Ectodermal cell (in vitro differentiated cells): ENCODE data around the gene COL27A1. TPM values are rescaled to one million over a fixed set of nuclear protein-coding genes. Genes with fewer than 3 reads are reported as not detected.

Experiments
- H3K27ac ChIP-seq: 2 replicates; pipeline ENCODE4 v1.7.0; 2013; ENCODE audit warnings: mild to moderate bottlenecking, low read depth, low read length; ENCODE audit not compliant: insufficient read depth, poor library complexity, severe bottlenecking
- H3K27me3 ChIP-seq: 2 replicates; pipeline ENCODE4 v1.7.0; 2013; ENCODE audit warnings: mild to moderate bottlenecking, low read length; ENCODE audit not compliant: insufficient read depth, control insufficient read depth, poor library complexity, severe bottlenecking
- H3K36me3 ChIP-seq: one replicate; pipeline ENCODE4 v1.7.0; 2013; ENCODE audit warnings: low read length; ENCODE audit not compliant: control insufficient read depth, insufficient read depth
- H3K4me1 ChIP-seq: one replicate; pipeline ENCODE4 v1.7.0; 2013; ENCODE audit warnings: low read length; ENCODE audit not compliant: control insufficient read depth, insufficient read depth
- H3K4me3 ChIP-seq: 2 replicates; pipeline ENCODE4 v1.7.0; 2013; ENCODE audit warnings: low read depth, low read length, control low read depth; ENCODE audit not compliant: insufficient read depth
- H3K9me3 ChIP-seq: 2 replicates; pipeline ENCODE4 v1.7.0; 2013; ENCODE audit warnings: mild to moderate bottlenecking, low read length, moderate library complexity; ENCODE audit not compliant: control insufficient read depth
- WGBS, 2 experiments: methylation state at CpG; one replicate each; pipeline ENCODE4 v1.1.7; 2013; ENCODE audit warnings: missing lambda C conversion rate in 2 of 2; 5-methylcytosine and 5-hydroxymethylcytosine counted together
- polyA plus RNA-seq, 4 experiments: library from polyadenylated mRNA; stranded (reverse); fragments of 50-300 nt; gene quantifications; one replicate each; pipeline ENCODE4 v1.2.3, GENCODE V29; 2013

COL27A1 gene
- polyA plus RNA-seq (2013, experiment 1 of 4), result 29.6 TPM
- polyA plus RNA-seq (2013, experiment 2 of 4), result 22.9 TPM
- polyA plus RNA-seq (2013, experiment 3 of 4), result 17.9 TPM
- polyA plus RNA-seq (2013, experiment 4 of 4), result 19.3 TPM

DNA sequence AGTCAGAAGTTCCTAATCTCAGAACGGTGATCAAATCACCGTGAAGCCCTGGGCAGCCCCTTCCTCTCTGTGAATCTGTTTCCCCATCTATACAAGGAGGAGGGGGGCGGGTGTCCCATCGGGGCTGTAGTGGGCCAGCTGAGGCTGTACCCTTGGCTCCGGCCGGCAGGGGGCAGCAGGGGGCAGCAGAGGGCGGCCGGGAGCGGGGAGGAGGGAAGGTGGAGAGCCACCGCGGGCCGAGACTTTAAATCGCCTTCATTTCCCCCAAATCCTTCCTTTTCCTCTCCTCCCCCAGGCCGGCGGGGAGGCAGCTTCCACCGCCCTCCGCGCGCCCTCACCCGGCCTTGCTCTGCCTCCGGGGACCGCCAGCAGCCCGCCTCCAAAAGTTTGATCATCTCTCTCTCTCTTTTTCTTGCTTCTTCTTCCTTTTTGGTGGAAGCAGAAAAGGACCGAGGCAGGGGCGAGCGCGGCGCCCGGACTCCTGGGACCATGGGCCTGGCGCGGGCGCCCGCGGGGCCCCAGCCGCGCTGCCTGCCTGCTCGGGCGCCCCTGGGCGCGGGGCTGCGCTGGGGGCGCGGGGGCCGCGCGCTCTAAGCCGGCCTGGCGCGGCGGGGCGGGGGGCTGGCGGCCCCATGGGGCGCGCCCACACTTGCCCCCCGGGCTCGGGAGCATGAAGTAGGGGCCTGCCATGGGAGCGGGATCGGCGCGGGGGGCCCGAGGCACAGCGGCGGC is at the start of gene COL27A1:
Gene COL27A1, plus strand, starts transcription at position 275 of the 732 bp plus-strand sequence. Its CDS starts 414 bp downstream, at position 689.
- H3K4me1 ChIP-seq, result peaks cover 34% of the 10 kb centered on the region
- 0% methylated on average over 63 of the region's 63 CpGs for WGBS, 2 experiments
- no peaks in the 10 kb centered on the region for H3K9me3 ChIP-seq
- H3K27me3 ChIP-seq, result peaks cover 23% of the 10 kb centered on the region
- H3K27ac ChIP-seq, result no peak within 1 kb of the TSS
- peak within 1 kb of the TSS; percentile 63 for H3K4me3 ChIP-seq
- H3K36me3 ChIP-seq, result no peaks in the 10 kb centered on the region

DNA sequence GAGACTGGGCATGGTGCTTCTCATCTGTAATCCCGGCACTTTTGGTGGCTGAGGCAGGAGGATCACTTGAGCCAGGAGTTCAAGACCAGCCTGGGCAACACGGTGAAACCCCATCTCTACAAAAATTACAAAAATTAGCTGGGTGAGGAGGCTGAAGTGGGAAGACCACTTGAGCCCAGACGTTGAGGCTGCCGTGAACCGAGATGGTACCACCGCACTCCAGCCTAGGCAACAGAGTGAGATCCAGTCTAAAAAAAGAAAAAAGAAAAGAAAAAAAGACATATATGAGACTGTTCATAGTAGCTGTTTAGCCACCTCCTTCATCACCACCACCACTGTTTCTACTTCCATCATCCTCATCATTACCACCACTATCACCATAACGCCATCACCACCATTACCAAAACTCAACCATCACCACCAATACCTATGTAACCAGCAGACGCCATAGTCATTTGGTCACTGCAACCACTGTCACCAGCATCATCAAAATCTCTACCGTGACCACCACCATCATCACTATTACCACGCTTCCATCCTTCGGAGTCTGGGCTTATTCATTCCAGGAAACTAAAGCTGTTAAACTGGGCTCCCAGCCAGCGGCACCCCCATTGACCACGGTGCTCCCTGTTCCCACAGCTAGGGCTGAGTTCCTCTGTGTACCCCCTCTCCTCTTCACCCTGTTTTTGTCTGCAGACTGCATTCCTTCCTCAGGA is 47.9 kb upstream of the COL27A1 start:
- Histone ChIP-seq H3K9me3 (no peaks in the 10 kb centered on the region), H3K27me3 (peaks cover 6% of the 10 kb centered on the region), H3K27ac (no peak overlapping the region), H3K36me3 (no peaks in the 10 kb centered on the region), H3K4me1 (peaks cover 11% of the 10 kb centered on the region), H3K4me3 (no peak overlapping the region)
- whole genome bisulfite sequencing, 2 experiments, result 85 to 86% methylated on average over 13 of the region's 13 CpGs

DNA sequence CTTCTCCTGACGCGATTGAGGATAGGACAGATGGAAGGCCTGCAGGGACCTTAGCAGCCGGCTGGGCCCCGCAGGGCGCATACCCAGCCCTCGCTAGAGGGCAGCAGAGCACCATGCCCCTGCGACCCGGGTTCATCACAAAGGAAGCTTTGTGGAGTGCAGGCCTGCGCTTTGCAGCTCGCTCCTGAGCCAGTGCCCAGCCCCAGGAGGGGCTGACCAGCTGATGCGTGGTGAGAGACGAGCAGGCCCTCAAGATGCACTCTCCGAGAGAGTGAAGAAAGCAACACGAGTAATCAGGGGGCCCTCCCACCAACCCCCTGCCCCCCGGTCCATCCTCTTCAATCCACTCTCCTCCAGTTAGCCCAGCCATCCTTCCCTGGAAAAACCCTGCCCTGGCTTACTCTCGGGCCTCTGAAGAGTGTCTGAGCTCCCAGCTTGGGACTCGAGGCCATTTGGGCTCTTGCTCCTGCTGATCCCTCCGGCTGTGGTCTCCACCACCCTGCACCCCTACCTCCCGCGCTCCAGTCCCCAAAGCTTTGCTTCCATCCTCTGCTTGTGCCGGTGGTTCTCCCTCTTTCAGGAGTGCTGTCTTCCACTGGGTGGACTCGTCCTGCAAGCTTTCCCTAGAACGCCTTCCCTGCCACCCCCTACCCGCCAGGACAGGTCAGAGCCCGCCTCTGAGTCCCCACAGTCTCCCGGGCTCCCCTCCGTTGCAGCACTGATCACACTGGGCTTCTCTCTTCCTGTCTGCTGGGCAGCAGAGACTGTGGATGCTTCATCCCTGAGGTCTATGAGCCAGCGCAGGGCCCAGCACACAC is 47.1 kb upstream of the COL27A1 start:
- Histone ChIP-seq H3K36me3 (no peaks in the 10 kb centered on the region), H3K27ac (no peak overlapping the region), H3K9me3 (no peaks in the 10 kb centered on the region), H3K4me1 (peaks cover 11% of the 10 kb centered on the region), H3K27me3 (peaks cover 6% of the 10 kb centered on the region), H3K4me3 (no peak overlapping the region)
- 36 to 37% methylated on average over 28 of the region's 28 CpGs for WGBS, 2 experiments

DNA sequence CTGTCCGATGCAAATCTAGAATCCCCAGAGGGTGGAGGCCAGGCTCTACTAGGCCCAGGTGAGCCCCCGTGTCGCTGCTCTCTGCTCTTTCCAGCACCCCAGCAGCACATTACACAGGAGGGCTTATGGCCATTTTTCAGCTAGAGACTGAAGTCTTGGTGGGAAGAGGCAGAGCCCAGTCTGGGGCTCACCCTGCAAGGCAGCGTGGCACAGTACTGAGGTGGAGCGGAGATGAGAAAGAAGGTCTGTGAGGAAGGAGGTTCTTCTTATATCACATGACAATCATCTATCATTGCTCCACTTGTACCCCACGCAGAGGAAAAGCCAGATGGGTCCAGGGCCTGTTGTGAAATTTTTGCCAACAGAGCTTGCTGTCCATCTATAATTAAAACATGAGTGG is 46.2 kb upstream of the COL27A1 start:
- H3K4me1 ChIP-seq, result peaks cover 11% of the 10 kb centered on the region
- no peak overlapping the region for H3K27ac ChIP-seq
- WGBS, 2 experiments, result 89 to 92% methylated on average over 4 to 6 of the region's 6 CpGs
- peaks cover 6% of the 10 kb centered on the region for H3K27me3 ChIP-seq
- no peaks in the 10 kb centered on the region for H3K36me3 ChIP-seq
- no peaks in the 10 kb centered on the region for H3K9me3 ChIP-seq
- H3K4me3 ChIP-seq, result no peak overlapping the region

DNA sequence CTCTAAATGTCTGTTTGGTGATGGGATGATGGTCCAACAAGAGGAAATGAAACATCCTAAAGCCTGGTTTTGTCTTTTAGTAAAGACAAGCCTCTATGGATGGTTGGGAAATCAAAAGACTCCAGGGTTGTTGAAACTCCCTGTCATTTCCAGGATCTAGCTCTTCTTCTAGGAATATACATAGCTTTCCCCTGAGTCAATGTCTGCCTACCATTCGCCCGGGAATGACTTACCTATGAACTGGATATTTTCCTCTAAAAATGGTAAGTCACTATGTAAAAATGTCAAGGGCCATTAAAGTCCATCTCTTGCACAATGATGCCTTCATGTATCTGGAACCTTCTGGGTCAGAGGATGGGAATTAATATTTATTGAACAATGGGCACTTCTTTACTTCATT is 45.2 kb upstream of the COL27A1 start:
- whole genome bisulfite sequencing, 2 experiments, result 90 to 100% methylated on average over 2 of the region's 2 CpGs
- Histone ChIP-seq H3K9me3 (no peaks in the 10 kb centered on the region), H3K4me1 (peaks cover 11% of the 10 kb centered on the region), H3K4me3 (no peak overlapping the region), H3K36me3 (no peaks in the 10 kb centered on the region), H3K27me3 (peaks cover 6% of the 10 kb centered on the region), H3K27ac (no peak overlapping the region)

DNA sequence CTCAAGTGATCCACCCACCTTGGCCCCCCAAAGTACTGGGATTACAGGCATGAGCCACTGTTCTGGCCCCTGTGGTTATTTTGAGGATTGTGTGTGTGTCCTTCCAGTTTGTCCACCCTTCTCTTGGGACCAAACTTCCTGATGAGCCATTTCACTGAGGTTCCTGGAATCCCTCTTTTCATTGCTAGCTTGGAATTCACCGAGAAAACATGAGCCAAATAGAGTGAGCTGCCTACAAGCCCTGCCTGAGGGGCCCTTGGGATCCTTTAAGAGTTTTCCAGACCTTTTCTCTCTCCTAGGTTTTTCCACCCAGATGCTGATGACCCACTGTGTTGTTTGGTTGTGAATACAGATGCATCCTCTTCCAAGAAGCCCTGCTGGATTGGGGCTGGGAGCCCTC is 43.0 kb upstream of the COL27A1 start:
- Histone ChIP-seq H3K4me1 (peaks cover 14% of the 10 kb centered on the region), H3K9me3 (no peaks in the 10 kb centered on the region), H3K4me3 (no peak overlapping the region), H3K36me3 (no peaks in the 10 kb centered on the region), H3K27me3 (peaks cover 5% of the 10 kb centered on the region), H3K27ac (no peak overlapping the region)
- WGBS, 2 experiments, result 90 to 92% methylated on average over 1 of the region's 1 CpG

DNA sequence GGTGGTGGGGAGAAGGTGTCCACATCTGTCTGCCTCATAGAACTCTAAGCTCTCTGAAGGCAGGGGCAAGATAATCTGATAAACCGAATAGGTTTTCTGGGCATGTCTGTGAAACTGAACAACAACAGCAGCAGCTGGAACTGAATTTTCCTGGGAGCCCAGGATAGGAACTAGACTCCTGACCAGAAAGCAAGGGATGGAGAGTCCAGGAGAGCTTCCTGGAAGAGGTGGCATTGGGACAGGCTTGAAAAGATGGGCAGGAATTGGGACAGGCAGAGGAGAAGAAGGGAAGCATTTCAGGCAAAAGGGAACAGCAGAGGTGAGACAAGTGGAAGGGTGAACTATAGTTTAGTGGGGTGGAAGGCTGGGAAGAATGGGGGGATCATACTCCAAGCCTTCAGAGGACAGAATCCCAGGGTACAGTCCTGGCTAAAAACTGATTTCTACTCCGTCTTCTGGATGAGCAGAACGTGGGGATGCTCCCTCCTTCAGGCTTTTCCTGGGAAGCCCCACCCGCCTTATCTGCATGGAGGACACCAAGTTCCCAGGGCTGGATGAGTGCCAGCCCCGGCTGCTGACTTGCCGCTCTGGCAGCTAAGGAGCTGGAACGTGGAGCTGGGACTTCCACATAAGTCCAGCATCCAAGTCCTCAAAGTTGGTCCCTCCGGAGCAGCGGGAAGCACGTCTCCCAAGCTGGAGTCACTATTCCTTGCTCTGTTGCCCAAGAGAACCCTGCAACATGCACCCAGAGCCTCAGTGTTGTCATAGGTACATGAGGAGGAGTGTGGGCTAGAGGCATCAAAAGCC is 42.4 kb upstream of the COL27A1 start:
- H3K4me3 ChIP-seq, result no peak overlapping the region
- H3K9me3 ChIP-seq, result no peaks in the 10 kb centered on the region
- WGBS, 2 experiments, result 82 to 83% methylated on average over 10 of the region's 10 CpGs
- H3K4me1 ChIP-seq, result peaks cover 18% of the 10 kb centered on the region
- no peaks in the 10 kb centered on the region for H3K36me3 ChIP-seq
- no peaks in the 10 kb centered on the region for H3K27me3 ChIP-seq
- H3K27ac ChIP-seq, result no peak overlapping the region

DNA sequence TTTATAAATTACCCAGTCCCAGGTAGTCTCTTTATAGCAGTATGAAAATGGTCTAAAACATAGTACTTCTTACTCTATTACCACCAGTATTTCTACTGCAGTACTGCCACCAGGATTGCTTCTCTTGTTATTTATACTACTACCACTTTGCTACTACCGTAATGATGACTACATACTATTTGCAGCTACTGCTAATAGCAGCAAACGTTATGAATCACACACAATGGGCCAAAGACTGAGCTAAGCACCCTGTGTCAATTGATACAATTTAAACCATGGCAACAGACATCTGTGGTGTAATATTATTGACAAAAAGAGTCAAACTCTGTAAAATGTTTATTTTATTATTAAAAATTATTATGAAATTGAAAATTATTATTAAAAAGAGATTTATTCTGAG is 41.0 kb upstream of the COL27A1 start:
- peaks cover 15% of the 10 kb centered on the region for H3K4me1 ChIP-seq
- no peaks in the 10 kb centered on the region for H3K27me3 ChIP-seq
- WGBS, 2 experiments, result 86% methylated on average over 2 of the region's 2 CpGs
- H3K9me3 ChIP-seq, result no peaks in the 10 kb centered on the region
- no peak overlapping the region for H3K27ac ChIP-seq
- no peak overlapping the region for H3K4me3 ChIP-seq
- H3K36me3 ChIP-seq, result no peaks in the 10 kb centered on the region

DNA sequence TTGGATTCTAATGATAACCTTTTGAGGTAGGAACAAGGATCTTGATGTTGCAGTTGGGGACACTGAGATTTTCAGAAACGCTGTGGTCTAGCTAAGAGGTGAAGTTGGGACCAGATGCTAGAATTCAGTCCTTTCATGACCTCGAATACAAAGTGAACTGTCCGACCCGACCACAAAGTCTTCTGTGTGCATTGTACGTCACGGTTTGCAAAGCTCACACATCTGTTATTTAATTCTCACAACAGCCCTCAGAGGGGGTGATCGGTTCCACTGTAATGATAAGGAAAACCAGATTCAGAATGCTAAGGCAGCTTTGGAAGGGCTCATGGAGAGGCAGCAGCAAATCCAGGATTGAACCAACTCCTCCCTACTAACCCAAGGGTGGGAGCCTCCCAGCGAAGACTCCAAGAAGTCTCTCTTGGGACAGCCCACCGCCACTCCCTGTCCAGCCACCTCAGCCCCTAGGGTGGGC is 39.6 kb upstream of the COL27A1 start:
- H3K9me3 ChIP-seq, result no peaks in the 10 kb centered on the region
- WGBS, 2 experiments, result 89 to 95% methylated on average over 9 of the region's 9 CpGs
- H3K27ac ChIP-seq, result no peak overlapping the region
- peaks cover 15% of the 10 kb centered on the region for H3K4me1 ChIP-seq
- no peaks in the 10 kb centered on the region for H3K27me3 ChIP-seq
- H3K36me3 ChIP-seq, result no peaks in the 10 kb centered on the region
- no peak overlapping the region for H3K4me3 ChIP-seq
